GM12878 (cell line): ENCODE measurements around the gene RPS2. TPM values are rescaled to one million over a fixed set of nuclear protein-coding genes. Genes with fewer than 3 reads are reported as not detected.

Source experiments
- ASH2L ChIP-seq: fragments of 300-600, 200-600 bp; sonication (generic); IDR thresholded peaks from 2 replicates; pipeline ENCODE4 v1.6.1; 2017; ENCODE audit warnings: low read depth, mild to moderate bottlenecking, borderline replicate concordance
- BMI1 ChIP-seq: fragments of 450-650 bp; IDR thresholded peaks from 2 replicates; pipeline ENCODE4 v1.6.1; 2016; ENCODE audit warnings: mild to moderate bottlenecking, moderate library complexity, borderline replicate concordance
- GATAD2B ChIP-seq: fragments of 450-650 bp; conservative IDR thresholded peaks from 2 replicates; pipeline ENCODE4 v1.6.1; 2017; ENCODE audit warnings: low read depth, mild to moderate bottlenecking, moderate library complexity
- HCFC1 ChIP-seq: fragments of 150-350 bp; IDR thresholded peaks from 2 replicates; pipeline ENCODE4 v1.6.1; 2014; ENCODE audit warnings: low read length
- HDAC6 ChIP-seq: fragments of 200-600 bp; sonication (generic); IDR thresholded peaks from one replicate; pipeline ENCODE4 v1.8.0; 2017; ENCODE audit warnings: antibody characterized with exemption; ENCODE audit not compliant: unreplicated experiment
- JUNB ChIP-seq: IDR thresholded peaks from 2 replicates; pipeline ENCODE4 v1.6.1; 2016; ENCODE audit warnings: antibody characterized with exemption, mild to moderate bottlenecking
- KAT2A ChIP-seq: conservative IDR thresholded peaks from 2 replicates; pipeline ENCODE4 v1.6.1; 2011; ENCODE audit warnings: low read depth, low read length; ENCODE audit not compliant: control insufficient read depth
- LARP7 ChIP-seq: fragments of 450-650 bp; IDR thresholded peaks from 2 replicates; pipeline ENCODE4 v1.6.1; 2017; ENCODE audit warnings: mild to moderate bottlenecking
- MEF2A ChIP-seq: IDR thresholded peaks from 2 replicates; pipeline ENCODE4 v1.6.1; 2011; ENCODE audit warnings: low read depth, mild to moderate bottlenecking, low read length, moderate library complexity; ENCODE audit not compliant: insufficient read depth
- NBN ChIP-seq: fragments of 450-650 bp; IDR thresholded peaks from 2 replicates; pipeline ENCODE4 v1.6.1; 2016
- NFIC ChIP-seq: IDR thresholded peaks from 2 replicates; pipeline ENCODE4 v1.6.1; 2012; ENCODE audit warnings: low read depth, mild to moderate bottlenecking, inconsistent platforms, low read length, moderate library complexity
- PAX8 ChIP-seq: fragments of 450-650 bp; IDR thresholded peaks from 2 replicates; pipeline ENCODE4 v1.6.1; 2017; ENCODE audit warnings: mild to moderate bottlenecking, moderate library complexity
- POU2F2 ChIP-seq: IDR thresholded peaks from 3 replicates; pipeline ENCODE4 v1.6.1; 2011; ENCODE audit warnings: low read depth, mild to moderate bottlenecking, low read length, borderline replicate concordance
- RAD51 ChIP-seq: fragments of 450-650 bp; IDR thresholded peaks from 2 replicates; pipeline ENCODE4 v1.6.1; 2016; ENCODE audit warnings: moderate library complexity, mild to moderate bottlenecking, inconsistent platforms
- RELA ChIP-seq: fragments of 450-650 bp; IDR thresholded peaks from 2 replicates; pipeline ENCODE4 v1.8.0; 2014; ENCODE audit warnings: borderline replicate concordance; ENCODE audit not compliant: partially characterized antibody
- TAF1 ChIP-seq: IDR thresholded peaks from 2 replicates; pipeline ENCODE4 v1.6.1; 2011; ENCODE audit warnings: mild to moderate bottlenecking, low read depth, low read length, borderline replicate concordance
- ZBED1 ChIP-seq: IDR thresholded peaks from 2 replicates; pipeline ENCODE4 v1.6.1; 2016; ENCODE audit warnings: borderline replicate concordance
- ZNF217 ChIP-seq: fragments of 450-650 bp; IDR thresholded peaks from 2 replicates; pipeline ENCODE4 v1.6.1; 2017; ENCODE audit warnings: antibody characterized with exemption, mild to moderate bottlenecking
- polyA plus RNA-seq, 11 experiments: library from polyadenylated mRNA; depleted of rRNA in 4 of 11; unstranded in 6 of 11; stranded (reverse) in 5 of 11; fragments of >200 nt; fragmentation: Nextera tagmentation in 4 of 11; fragmentation: Illumina TruSeq in 1 of 11; extraction: Ambion mirVana in 4 of 11; extraction: Trizol in 1 of 11; gene quantifications; 1 replicate in 1 of 11; 2 replicates in 10 of 11; pipeline versions ENCODE4 v1.2.1 to v1.2.3, GENCODE V29; 2011 to 2016; ENCODE audit warnings: inconsistent platforms in 2 of 11, missing spikeins in 2 of 11, low read depth in 1 of 11
- total RNA-seq, 4 experiments: library from RNA; depleted of rRNA in 3 of 4; stranded (reverse); fragments of >200 nt in 3 of 4; fragmentation: Illumina TruSeq in 1 of 4; extraction: Trizol in 1 of 4; gene quantifications; 2 replicates each; pipeline versions ENCODE4 v1.2.1 to v1.2.3, GENCODE V29; 2013 to 2021
- TF ChIP-seq, protein P1 (sequence below): fragments of 450-650 bp; IDR thresholded peaks from 2 replicates; pipeline ENCODE4 v1.6.1; 2016; ENCODE audit warnings: mild to moderate bottlenecking, moderate library complexity, borderline replicate concordance
- TF ChIP-seq, protein P2 (sequence below): IDR thresholded peaks from 2 replicates; pipeline ENCODE4 v1.6.1; 2011; ENCODE audit warnings: borderline replicate concordance, low read depth, mild to moderate bottlenecking, moderate library complexity, mixed read lengths, low read length; ENCODE audit not compliant: insufficient read depth; ENCODE audit errors: extremely low read length
- TF ChIP-seq, protein P3 (sequence below): fragments of 450-650 bp; IDR thresholded peaks from 2 replicates; pipeline ENCODE4 v1.6.1; 2017; ENCODE audit warnings: low read depth, mild to moderate bottlenecking, moderate library complexity
- TF ChIP-seq, protein P4 (sequence below): fragments of 450-650 bp; IDR thresholded peaks from 2 replicates; pipeline ENCODE4 v1.6.1; 2018; ENCODE audit warnings: borderline replicate concordance, mild to moderate bottlenecking; ENCODE audit not compliant: partially characterized antibody

The RPS2 gene
- total and polyA plus RNA-seq, 10 of the 15 experiments (the other 5 are each of a cell fraction or from before 2014, with no cell fraction given) = 1,295 to 7,121 (median 3,933) TPM

DNA sequence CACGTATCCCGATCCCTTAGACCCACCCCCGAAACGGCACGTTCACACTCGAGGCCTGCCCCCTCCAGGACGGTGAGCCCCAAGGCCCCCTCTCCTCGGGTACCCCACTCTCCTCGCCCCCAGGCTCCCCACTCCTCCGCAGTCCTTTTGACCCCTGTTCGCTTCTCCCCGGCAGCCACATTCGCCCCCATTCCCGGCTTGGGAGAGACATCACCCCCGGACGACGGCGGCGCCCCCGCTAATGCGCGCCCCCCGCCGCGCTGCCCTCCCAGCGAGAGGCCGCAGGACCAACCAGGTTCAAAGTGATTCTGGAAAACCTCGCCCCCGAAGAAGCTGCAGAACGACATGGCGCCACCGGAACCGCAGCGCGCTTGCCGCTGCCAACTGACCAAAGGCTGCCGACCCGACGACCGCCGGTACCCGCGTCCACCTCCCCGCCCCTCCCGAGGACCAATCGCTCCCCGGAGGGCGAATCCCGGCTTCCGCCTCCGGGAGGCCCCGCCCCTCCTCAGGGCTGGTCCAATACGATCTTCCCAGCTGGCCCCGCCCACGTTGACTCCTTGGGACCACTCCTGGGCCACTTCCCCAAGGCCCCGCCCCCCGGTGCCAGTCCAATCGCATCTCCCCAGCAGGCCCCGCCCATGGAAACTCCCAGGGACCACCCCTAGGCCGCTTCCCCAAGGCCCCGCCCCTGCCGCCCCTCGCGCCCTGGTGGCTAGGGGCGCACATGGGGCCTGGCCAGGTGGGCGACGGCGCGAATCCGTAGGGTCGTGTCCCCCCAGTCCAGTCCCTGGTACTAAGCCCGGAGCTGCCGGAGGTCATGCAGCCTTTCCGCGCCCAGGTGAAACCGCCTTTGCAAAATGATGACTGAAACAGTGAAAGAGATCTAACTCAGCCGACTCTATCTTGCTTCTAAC lies 21.6 kb downstream of the RPS2 start, which contains the start of gene MSRB1 (continued):
- TF ChIP-seq, protein P1, sequence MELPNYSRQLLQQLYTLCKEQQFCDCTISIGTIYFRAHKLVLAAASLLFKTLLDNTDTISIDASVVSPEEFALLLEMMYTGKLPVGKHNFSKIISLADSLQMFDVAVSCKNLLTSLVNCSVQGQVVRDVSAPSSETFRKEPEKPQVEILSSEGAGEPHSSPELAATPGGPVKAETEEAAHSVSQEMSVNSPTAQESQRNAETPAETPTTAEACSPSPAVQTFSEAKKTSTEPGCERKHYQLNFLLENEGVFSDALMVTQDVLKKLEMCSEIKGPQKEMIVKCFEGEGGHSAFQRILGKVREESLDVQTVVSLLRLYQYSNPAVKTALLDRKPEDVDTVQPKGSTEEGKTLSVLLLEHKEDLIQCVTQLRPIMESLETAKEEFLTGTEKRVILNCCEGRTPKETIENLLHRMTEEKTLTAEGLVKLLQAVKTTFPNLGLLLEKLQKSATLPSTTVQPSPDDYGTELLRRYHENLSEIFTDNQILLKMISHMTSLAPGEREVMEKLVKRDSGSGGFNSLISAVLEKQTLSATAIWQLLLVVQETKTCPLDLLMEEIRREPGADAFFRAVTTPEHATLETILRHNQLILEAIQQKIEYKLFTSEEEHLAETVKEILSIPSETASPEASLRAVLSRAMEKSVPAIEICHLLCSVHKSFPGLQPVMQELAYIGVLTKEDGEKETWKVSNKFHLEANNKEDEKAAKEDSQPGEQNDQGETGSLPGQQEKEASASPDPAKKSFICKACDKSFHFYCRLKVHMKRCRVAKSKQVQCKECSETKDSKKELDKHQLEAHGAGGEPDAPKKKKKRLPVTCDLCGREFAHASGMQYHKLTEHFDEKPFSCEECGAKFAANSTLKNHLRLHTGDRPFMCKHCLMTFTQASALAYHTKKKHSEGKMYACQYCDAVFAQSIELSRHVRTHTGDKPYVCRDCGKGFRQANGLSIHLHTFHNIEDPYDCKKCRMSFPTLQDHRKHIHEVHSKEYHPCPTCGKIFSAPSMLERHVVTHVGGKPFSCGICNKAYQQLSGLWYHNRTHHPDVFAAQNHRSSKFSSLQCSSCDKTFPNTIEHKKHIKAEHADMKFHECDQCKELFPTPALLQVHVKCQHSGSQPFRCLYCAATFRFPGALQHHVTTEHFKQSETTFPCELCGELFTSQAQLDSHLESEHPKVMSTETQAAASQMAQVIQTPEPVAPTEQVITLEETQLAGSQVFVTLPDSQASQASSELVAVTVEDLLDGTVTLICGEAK = no peak; the same call in 1 of the 2 replicates
- TF ChIP-seq JUNB (peak; percentile 80), POU2F2 (peak; percentile 23; the same call in 1 of the 3 replicates), TAF1 (peak; percentile 57), ASH2L (no peak), NFIC (no peak), ZBED1 (no peak), KAT2A (no peak), LARP7 (no peak), MEF2A (no peak), BMI1 (no peak), HDAC6 (no peak), GATAD2B (peak; percentile 64), ZNF217 (no peak), RELA (no peak), HCFC1 (no peak), RAD51 (no peak), NBN (peak; percentile 24), PAX8 (no peak)
- TF ChIP-seq, protein P2, sequence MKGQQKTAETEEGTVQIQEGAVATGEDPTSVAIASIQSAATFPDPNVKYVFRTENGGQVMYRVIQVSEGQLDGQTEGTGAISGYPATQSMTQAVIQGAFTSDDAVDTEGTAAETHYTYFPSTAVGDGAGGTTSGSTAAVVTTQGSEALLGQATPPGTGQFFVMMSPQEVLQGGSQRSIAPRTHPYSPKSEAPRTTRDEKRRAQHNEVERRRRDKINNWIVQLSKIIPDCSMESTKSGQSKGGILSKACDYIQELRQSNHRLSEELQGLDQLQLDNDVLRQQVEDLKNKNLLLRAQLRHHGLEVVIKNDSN = no peak
- TF ChIP-seq, protein P3, sequence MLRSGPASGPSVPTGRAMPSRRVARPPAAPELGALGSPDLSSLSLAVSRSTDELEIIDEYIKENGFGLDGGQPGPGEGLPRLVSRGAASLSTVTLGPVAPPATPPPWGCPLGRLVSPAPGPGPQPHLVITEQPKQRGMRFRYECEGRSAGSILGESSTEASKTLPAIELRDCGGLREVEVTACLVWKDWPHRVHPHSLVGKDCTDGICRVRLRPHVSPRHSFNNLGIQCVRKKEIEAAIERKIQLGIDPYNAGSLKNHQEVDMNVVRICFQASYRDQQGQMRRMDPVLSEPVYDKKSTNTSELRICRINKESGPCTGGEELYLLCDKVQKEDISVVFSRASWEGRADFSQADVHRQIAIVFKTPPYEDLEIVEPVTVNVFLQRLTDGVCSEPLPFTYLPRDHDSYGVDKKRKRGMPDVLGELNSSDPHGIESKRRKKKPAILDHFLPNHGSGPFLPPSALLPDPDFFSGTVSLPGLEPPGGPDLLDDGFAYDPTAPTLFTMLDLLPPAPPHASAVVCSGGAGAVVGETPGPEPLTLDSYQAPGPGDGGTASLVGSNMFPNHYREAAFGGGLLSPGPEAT = peak; percentile 89; the same call in 1 of the 2 replicates
- TF ChIP-seq, protein P4, sequence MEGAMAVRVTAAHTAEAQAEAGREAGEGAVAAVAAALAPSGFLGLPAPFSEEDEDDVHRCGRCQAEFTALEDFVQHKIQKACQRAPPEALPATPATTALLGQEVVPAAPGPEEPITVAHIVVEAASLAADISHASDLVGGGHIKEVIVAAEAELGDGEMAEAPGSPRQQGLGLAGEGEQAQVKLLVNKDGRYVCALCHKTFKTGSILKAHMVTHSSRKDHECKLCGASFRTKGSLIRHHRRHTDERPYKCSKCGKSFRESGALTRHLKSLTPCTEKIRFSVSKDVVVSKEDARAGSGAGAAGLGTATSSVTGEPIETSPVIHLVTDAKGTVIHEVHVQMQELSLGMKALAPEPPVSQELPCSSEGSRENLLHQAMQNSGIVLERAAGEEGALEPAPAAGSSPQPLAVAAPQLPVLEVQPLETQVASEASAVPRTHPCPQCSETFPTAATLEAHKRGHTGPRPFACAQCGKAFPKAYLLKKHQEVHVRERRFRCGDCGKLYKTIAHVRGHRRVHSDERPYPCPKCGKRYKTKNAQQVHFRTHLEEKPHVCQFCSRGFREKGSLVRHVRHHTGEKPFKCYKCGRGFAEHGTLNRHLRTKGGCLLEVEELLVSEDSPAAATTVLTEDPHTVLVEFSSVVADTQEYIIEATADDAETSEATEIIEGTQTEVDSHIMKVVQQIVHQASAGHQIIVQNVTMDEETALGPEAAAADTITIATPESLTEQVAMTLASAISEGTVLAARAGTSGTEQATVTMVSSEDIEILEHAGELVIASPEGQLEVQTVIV = no peak
